Vagina (tissue), 2 donors: ENCODE data around the gene GIPC2. TPM values are rescaled to one million over a fixed set of nuclear protein-coding genes. Genes with fewer than 3 reads are reported as not detected.
"Not testable (repeated sequence)": the region's sequence is repeated elsewhere in the genome, so short reads cannot be mapped to it uniquely, and the experiment has no call there.

Experiments
- DNase-seq, 2 donors: peaks; one replicate each; pipeline ENCODE4 v3.0.0-alpha.2; 2017; ENCODE audit errors: extremely low spot score in 2 of 2
- H3K27ac ChIP-seq: fragments of 200-600 bp; sonication (generic); one replicate; pipeline ENCODE4 v1.5.1; 2019
- H3K27me3 ChIP-seq: fragments of 200-600 bp; sonication (generic); one replicate; pipeline ENCODE4 v1.5.1; 2019
- H3K36me3 ChIP-seq, 2 donors: fragments of 200-600 bp; sonication (generic); one replicate each; pipeline ENCODE4 v1.5.1; 2017 to 2019
- H3K4me1 ChIP-seq: fragments of 200-600 bp; sonication (generic); one replicate; pipeline ENCODE4 v1.5.1; 2019
- H3K4me3 ChIP-seq, 2 donors: fragments of 200-600 bp; sonication (generic); 1 replicate in 1 of 2; 2 replicates in 1 of 2; pipeline ENCODE4 v1.5.1; 2016 to 2019
- H3K9me3 ChIP-seq: fragments of 200-600 bp; sonication (generic); one replicate; pipeline ENCODE4 v1.5.1; 2019
- CTCF ChIP-seq, 3 experiments: fragments of 450-650 bp in 2 of 3; fragments of 200-600 bp in 1 of 3; sonication (generic) in 1 of 3; IDR thresholded peaks; one replicate each; pipeline ENCODE4 v1.5.1; 2017 to 2019; ENCODE audit warnings: antibody characterized with exemption in 3 of 3, mild to moderate bottlenecking in 2 of 3, moderate library complexity in 2 of 3
- POLR2A ChIP-seq, 2 donors: fragments of 450-650 bp; IDR thresholded peaks; one replicate each; pipeline ENCODE4 v1.6.1; 2017; ENCODE audit warnings: antibody characterized with exemption in 2 of 2, mild to moderate bottlenecking in 2 of 2, moderate library complexity in 2 of 2
- POLR2AphosphoS5 ChIP-seq, 2 donors: sonication (generic); formaldehyde crosslinking; IDR thresholded peaks; one replicate each; pipeline ENCODE4 v1.9.0; 2017; ENCODE audit warnings: antibody characterized with exemption in 2 of 2, mild to moderate bottlenecking in 2 of 2, low read depth in 1 of 2; ENCODE audit not compliant: insufficient read depth in 1 of 2
- intact Hi-C: fragments of 100-400 bp; cut with DNase I; formaldehyde crosslinking; loops from one replicate; pipeline ENCODE4 v1.15.1; 2023
- total RNA-seq: library from RNA; depleted of rRNA; stranded (reverse); fragments of >200 nt; gene quantifications from one replicate; pipeline ENCODE4 v1.2.3, GENCODE V29; 2016

Gene GIPC2
- total RNA-seq, result 2.7 TPM

DNA sequence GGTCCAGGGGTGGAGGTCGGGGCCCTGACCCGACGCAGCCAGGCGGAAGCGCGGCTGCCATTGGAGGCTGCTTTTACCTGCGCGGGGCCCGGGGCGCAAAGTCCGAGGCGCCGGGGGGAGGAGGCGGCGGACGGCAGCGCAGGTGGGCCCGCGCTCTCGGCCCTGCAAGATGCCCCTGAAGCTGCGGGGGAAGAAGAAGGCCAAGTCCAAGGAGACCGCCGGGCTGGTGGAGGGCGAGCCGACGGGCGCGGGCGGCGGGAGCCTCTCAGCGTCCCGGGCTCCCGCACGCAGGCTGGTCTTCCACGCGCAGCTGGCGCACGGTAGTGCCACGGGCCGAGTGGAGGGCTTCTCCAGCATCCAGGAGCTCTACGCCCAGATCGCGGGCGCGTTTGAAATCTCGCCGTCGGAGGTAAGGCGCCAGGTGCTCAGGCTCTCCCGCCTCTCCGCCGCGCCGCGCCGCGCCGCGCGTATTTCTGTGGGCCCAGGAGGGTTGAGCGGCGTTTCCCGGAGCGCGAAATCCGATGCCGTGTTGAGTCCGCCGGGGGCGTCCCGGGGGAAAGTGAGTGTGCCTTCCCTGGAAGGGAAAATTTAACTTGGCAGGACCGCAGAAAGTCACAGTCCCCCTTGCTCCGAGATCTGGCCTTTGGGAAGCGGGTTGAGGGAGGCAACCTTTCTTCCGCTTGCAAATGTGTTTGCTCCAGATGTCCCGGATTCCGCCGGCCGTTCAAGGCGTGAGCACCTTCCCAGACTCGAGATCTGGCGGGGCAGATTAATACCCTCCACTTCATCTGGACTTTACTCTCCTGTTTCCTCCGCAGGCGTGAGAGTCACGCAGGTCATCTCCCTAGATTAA, at the start of gene GIPC2:
Gene GIPC2, plus strand, starts transcription at position 41 of the 853 bp plus-strand sequence. Its CDS starts 129 bp downstream, at position 170.
- peak within 1 kb of the TSS; percentile 75 for H3K27ac ChIP-seq
- H3K4me3 ChIP-seq, result peak within 1 kb of the TSS; percentile 51 to 57
- TF ChIP-seq POLR2AphosphoS5 (IDR thresholded peaks at IDR 0.05; ENCODE audit: insufficient read depth in 1 of 2, low read depth in 1 of 2) (no peak), CTCF (IDR thresholded peaks at IDR 0.05) (no peak), POLR2A (IDR thresholded peaks at IDR 0.05) (no peak)
- no peaks in the 10 kb centered on the region for H3K9me3 ChIP-seq
- no peaks in the 10 kb centered on the region for H3K27me3 ChIP-seq
- H3K36me3 ChIP-seq, result no peaks in the 10 kb centered on the region
- H3K4me1 ChIP-seq, result peaks cover 12% of the 10 kb centered on the region
- DNase-seq, result no peak
- intact Hi-C loops, result no loop called here

GRCh38 chr1:77996734-77997133, 49.0 kb upstream of the GIPC2 start:
- Histone ChIP-seq H3K36me3 (peaks cover 0 to 7% of the 10 kb centered on the region in 2 donors), H3K4me1 (no peaks in the 10 kb centered on the region), H3K9me3 (no peaks in the 10 kb centered on the region), H3K27me3 (no peaks in the 10 kb centered on the region), H3K27ac (no peak overlapping the region), H3K4me3 (no peak overlapping the region)
- intact Hi-C loops, result no loop called here
- no peak for DNase-seq
- TF ChIP-seq CTCF (IDR thresholded peaks at IDR 0.05) (no peak), POLR2AphosphoS5 (IDR thresholded peaks at IDR 0.05; ENCODE audit: insufficient read depth in 1 of 2, low read depth in 1 of 2) (no peak), POLR2A (IDR thresholded peaks at IDR 0.05) (no peak)

- H3K27ac ChIP-seq, H3K4me3 ChIP-seq, H3K4me1 ChIP-seq, intact Hi-C loops, H3K9me3 ChIP-seq, H3K27me3 ChIP-seq, DNase-seq, H3K36me3 ChIP-seq: not testable (repeated sequence)
These were observed 45.2 kb upstream of the GIPC2 start for GRCh38 chr1:78000536-78000935.

- intact Hi-C loops, result no loop called here
- DNase-seq, result no peak
- H3K4me3 ChIP-seq, result no peak overlapping the region
- H3K9me3 ChIP-seq, result no peaks in the 10 kb centered on the region
- no peaks in the 10 kb centered on the region for H3K27me3 ChIP-seq
- peaks cover 19% of the 10 kb centered on the region for H3K4me1 ChIP-seq
- peak overlapping the region; percentile 97 for H3K27ac ChIP-seq
- TF ChIP-seq POLR2AphosphoS5 (IDR thresholded peaks at IDR 0.05; ENCODE audit: insufficient read depth in 1 of 2, low read depth in 1 of 2) (no peak), CTCF (IDR thresholded peaks at IDR 0.05) (no peak), POLR2A (IDR thresholded peaks at IDR 0.05) (no peak)
- no peaks in the 10 kb centered on the region for H3K36me3 ChIP-seq
These were observed 42.6 kb upstream of the GIPC2 start for GRCh38 chr1:78003070-78003746.

DNA sequence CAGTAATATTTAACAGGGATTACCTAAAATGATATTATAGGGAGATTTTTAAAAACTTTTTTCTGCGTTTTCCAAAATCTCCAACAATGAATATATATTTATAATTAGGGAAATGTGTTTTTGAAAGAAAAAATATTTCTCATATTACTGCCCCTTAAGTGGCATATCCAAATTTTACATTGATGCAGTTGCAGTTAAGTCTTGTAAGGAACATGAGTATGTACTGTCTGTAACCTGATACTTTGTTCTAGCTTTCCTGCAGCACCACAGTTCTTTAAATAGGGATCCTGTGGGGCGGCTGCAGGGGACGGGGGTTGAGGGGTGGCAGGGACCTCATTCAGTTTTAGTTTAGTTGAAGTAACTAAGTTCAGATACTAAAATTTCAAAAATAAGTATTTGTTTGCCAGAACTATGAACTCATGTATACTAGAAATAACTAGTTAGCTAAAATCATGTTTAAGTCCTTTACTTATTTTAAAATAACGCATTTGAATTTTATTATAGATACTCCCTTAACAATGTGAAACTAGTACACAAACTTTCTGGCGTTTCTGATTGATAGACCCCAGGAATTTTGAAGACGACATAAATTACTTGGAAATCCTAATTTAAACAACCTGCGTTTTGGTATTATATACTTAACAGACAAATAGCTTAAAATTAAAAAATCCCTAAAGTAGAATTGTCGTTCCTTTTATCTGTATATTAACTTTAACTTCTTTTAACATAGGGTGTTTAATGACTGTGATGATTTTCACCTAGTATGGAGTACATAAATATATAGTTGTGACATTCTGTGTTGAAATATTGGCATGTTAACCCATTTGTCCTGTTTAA, 41.7 kb upstream of the GIPC2 start:
- Histone ChIP-seq H3K4me3 (peak overlapping the region; percentile 57 to 64), H3K9me3 (no peaks in the 10 kb centered on the region), H3K27ac (peak overlapping the region; percentile 97), H3K4me1 (peaks cover 28% of the 10 kb centered on the region), H3K27me3 (no peaks in the 10 kb centered on the region), H3K36me3 (no peaks in the 10 kb centered on the region)
- TF ChIP-seq POLR2A (IDR thresholded peaks at IDR 0.05), result no peak
- TF ChIP-seq POLR2AphosphoS5 (IDR thresholded peaks at IDR 0.05; ENCODE audit: insufficient read depth in 1 of 2, low read depth in 1 of 2), result peak in 1 of 2 donors; percentile 68
- no peak for TF ChIP-seq CTCF (IDR thresholded peaks at IDR 0.05)
- intact Hi-C loops, result loop anchor here (2.0 kb wide), 1 partner anchor 25 kb away; the partner anchor contains the start of gene FUBP1
- no peak for DNase-seq
